GM12801 (cell line): ENCODE data around the gene IL17RA.

Experiments used
- CTCF ChIP-seq: IDR thresholded peaks from one replicate; pipeline ENCODE4 v1.5.1; 2011; ENCODE audit warnings: control low read depth; ENCODE audit not compliant: insufficient read length; ENCODE audit errors: extremely low read depth

Gene IL17RA

GRCh38 chr22:17086788-17087497 is 2.1 kb downstream of the IL17RA start:
- no peak for TF ChIP-seq CTCF

- TF ChIP-seq CTCF = no peak
Measured at GRCh38 chr22:17087498-17088131, 2.8 kb downstream of the IL17RA start.

GRCh38 chr22:17090550-17090949 is 5.8 kb downstream of the IL17RA start:
- no peak for TF ChIP-seq CTCF

- no peak for TF ChIP-seq CTCF
Measured at GRCh38 chr22:17091851-17092250, 7.1 kb downstream of the IL17RA start.

GRCh38 chr22:17093081-17093480 is 8.3 kb downstream of the IL17RA start:
- TF ChIP-seq CTCF = no peak

- TF ChIP-seq CTCF = no peak
Measured at GRCh38 chr22:17095538-17095937, 10.7 kb downstream of the IL17RA start.

- no peak for TF ChIP-seq CTCF
Measured at GRCh38 chr22:17096071-17096470, 11.3 kb downstream of the IL17RA start.
